GM10847 (cell line): ENCODE data around the gene ZNF143.

Experiments used
- POLR2A ChIP-seq: IDR thresholded peaks from 2 replicates; pipeline ENCODE4 v1.6.1; 2011; ENCODE audit not compliant: insufficient read length; ENCODE audit errors: extremely low read depth

ZNF143 gene

GRCh38 chr11:9527481-9528135 is 66.8 kb downstream of the ZNF143 start:
- no peak for TF ChIP-seq POLR2A

- no peak for TF ChIP-seq POLR2A
Measured at GRCh38 chr11:9528136-9528501, 67.3 kb downstream of the ZNF143 start.

DNA sequence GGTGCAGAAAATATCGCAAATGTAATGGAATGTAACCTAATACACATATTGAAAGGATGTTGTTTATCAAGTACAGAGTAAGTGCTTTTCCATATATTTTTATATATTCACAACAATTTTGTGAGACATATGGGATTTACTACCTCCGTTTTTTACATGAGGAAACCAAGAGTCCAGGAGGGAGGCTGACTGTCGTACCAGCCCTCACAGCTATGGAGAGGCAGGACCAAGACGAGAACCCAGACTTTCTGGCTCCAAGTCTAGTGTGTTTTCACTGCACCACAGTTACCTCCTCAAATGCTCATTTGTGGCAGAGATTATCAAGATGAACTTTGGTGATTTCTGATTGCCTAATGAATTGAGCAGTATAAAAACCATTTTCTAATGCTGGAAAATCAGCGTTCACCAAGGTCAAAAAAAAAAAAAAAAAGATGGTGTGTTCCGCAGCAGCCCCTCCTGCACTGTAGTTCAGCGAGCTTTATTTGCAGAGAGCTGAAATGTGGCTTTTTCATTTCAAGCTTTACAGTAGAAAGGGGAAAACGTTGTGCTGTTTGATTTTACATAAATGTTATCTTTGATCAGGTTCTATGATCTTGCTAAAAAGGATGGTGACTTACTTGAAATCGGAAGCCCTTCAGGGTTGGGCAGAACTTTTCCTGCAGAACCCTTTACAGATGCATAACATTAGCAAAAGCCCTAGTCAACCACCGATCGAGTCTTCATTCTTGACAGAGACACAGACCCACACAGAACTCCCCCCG is 67.9 kb downstream of the ZNF143 start:
- no peak for TF ChIP-seq POLR2A

- TF ChIP-seq POLR2A, result no peak
Measured at GRCh38 chr11:9529334-9529650, 68.5 kb downstream of the ZNF143 start.

- no peak for TF ChIP-seq POLR2A
Measured at GRCh38 chr11:9530020-9530621, 69.3 kb downstream of the ZNF143 start.

- TF ChIP-seq POLR2A, result no peak
Measured at GRCh38 chr11:9530901-9531625, 70.3 kb downstream of the ZNF143 start.

GRCh38 chr11:9533058-9533457 is 72.2 kb downstream of the ZNF143 start:
- TF ChIP-seq POLR2A, result no peak

DNA sequence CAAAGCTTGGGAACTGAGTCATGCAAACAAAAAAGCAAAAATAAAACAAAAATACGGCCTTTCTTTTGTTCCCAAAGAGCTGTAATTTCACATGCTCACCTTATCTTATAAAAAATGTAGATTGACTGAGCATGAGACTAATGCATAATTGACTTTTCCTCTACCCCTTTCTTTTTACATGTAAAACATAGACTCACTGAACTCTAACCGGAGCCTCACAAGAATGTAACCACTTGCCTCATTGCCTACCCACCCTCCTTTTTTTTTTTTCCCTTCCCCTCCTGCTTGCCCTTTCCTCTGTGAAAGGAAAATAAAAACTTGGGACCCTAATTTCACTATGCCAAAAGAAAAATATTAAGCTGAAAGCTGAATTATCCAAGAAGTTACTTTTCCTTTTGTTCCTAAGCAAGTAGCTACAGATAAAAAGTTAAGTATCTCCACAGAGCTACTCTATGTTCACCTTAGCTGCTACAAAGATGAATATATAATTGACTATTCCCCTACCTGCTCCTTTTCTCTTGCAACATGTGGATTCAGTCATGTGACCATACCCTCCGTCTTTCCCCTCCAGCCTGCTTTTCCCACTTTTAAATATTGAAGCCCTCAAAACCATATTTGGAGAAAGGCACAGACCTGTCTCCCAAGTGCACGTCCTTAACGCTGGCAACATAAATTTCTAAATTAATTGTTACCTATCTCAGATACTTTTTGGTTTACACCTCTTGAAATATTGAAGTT is 73.1 kb downstream of the ZNF143 start:
- no peak for TF ChIP-seq POLR2A

GRCh38 chr11:9535189-9535781 is 74.5 kb downstream of the ZNF143 start:
- TF ChIP-seq POLR2A, result no peak

DNA sequence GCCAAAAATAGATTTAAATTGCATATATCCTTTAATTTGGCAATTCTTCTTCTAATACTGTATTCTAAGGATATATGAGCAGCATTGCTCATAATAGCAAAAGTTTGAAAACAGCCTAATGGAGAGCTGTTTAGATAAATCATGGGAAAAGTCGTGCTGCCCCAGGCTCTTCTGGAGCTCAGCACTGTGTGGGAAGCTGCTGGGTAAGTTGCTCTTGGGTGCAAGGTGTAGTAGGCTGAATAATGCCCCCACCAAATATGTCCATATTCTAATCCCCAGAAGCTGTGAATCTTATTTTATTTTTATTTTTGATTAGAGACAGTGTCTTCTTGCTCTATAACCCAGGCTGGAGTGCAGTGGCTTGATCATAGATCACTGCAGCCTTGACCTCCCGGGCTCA is 77.7 kb downstream of the ZNF143 start:
- TF ChIP-seq POLR2A, result no peak

DNA sequence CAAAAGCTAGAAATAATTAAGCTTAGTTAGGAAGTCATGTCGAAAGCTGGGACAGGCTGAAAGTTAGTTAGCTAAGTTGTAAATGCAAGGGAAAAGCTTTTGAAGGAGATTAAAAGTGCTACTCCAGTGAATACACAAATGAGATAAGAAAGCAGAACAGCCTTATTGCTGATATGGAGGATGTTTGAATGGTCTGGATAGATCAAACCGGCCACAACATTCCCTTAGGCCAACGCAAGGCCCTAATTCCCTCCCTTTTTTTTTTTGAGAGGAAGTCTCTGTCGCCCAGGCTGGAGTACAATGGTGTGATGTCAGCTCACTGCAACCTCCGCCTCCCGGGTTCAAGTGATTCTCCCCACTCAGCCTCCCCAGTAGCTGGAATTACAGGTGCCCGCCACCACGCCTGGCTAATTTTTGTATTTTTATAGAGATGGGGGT is 89.4 kb downstream of the ZNF143 start:
- TF ChIP-seq POLR2A, result no peak

GRCh38 chr11:9561279-9561982 is 100.6 kb downstream of the ZNF143 start:
- TF ChIP-seq POLR2A, result no peak

- no peak for TF ChIP-seq POLR2A
Measured at GRCh38 chr11:9562716-9563115, 101.9 kb downstream of the ZNF143 start.

GRCh38 chr11:9563196-9563730 is 102.5 kb downstream of the ZNF143 start:
- TF ChIP-seq POLR2A, result no peak
